ENCODE results near the gene CTNNBL1.
"Not testable (repeated sequence)": the region's sequence is repeated elsewhere in the genome, so short reads cannot be mapped to it uniquely, and the experiment has no call there.

CTNNBL1 gene

DNA sequence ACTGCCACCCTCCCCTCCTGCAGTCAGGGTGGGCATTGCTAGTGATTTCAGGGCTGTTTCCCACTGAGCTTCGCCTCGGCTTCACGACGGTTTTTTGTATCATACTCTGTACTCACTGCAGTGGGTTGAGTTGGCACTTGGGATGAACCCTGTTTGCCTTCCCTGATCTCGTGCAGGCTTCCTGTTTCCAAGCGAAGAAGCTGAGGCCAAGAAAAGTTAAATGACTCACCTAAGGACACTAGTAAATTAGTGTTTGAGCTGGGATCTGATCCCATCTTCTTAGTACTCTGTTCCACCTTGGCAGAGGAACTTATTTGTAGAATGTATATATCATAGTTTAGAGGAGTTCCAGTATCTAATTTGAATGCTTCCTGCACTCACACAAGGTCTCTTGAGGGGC, 158.8 kb downstream of the CTNNBL1 start:
- no peak for DNase-seq (ENCODE audit: low read depth)

DNA sequence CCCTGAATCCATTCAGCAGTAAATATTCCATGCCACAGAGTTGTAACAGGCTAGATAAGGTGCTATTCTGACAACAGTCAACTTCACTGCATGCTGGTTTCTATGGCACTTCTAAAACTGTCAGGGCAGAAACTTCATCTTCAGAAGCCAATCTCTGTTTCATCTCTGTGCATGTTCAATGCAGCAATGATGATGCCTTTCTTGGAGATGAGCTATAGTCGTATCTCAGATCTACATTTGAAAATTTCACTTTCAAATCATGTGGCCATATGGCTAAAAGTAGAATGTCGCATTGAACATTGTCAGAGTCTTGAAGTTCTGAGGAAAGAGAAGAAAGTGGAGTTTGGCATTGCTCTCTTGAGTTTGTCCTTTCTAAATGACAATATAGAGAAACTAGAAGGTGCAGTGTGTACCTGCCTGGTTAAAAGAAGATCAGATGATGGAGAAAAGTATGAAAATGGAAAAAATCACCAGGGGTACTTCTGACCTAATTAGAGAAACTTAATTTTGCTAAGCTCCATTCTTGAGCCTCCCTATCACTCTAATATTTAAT, 160.1 kb downstream of the CTNNBL1 start:
- DNase-seq (ENCODE audit: low read depth), result no peak

DNA sequence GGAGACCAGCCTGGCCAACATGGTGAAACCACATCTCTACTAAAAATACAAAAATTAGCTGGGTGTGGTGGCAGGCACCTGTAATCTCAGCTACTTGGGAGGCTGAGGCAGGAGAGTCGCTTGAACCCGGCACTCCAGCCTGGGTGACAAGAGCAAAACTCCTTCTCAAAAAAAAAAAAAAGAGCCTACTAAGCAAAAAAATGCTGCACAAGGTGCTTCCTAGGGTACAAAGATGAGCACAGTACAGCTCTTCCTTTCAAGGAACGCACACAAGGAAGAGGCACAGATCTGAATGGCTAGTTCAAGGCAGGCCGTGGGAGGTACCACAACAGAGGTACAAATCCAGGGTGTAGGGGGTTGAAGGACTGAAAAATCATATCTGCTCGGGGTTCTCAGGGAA, 162.2 kb downstream of the CTNNBL1 start:
- DNase-seq (ENCODE audit: low read depth), result not testable (repeated sequence)

DNA sequence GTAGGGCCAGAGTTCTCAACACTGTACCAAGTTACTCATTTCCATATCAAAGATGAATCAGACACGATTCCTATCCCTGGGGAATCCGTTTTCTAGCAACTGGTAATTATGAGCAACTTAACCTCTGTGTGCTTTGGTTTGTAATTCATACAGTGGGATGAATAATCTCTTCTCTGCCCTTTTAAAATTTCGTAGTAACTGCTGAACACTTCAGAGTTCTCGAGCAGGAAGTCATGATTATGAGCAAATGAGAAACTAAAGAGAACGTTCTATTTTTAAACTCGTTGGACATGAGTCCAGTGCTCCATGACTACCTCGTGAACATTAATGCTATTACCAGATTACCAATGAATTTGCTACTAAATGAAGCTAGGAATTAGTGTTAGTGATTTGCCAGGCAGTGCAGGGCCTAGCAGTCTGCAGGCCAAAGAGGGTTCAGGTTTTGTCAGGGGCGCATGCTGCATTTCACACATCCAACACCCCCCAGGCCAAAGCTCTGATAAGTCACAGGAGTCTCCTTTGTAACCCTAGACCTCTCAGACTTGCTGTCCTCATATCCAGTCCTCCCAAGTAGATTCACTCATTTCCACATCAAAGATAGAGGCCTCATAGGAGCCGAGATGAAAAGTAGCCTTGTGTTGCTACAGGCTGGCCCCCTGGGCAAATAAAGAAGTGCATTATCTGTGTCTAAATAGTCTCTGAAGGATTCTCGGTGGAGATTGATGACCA, 163.3 kb downstream of the CTNNBL1 start:
- no peak for DNase-seq (ENCODE audit: low read depth)

DNA sequence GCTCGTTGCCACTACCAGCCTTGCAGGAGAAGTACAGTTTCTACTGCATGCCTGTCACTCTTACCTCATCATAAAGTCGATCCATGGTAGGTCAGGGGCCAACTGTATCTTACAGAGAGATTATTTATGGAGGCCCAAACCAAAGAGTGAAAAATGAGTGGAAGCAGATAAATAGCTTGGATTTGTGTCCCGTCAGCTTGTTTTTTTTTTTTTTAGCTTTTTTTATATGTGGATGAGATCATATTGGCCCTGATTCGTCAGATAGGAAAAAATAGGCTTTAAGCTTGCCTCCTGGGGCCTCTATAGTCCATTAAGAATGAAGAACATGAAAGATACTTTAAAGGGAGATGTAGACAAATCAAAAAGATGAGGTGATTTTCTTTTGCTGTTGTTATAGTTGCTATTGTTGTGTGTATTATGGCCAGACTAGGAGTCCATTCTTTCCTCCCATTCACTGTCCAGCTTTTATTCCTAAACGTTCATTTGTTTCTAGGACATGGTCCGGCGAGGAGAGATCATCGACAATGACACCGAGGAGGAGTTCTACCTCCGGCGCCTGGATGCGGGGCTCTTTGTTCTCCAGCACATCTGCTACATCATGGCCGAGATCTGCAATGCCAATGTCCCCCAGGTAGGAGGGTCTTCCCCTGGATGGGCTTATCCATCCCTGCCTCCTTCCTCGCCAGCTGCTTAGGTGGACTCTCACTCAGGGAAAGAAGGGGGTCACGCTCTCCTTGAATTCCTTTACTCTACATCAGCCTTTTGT, 165.8 kb downstream of the CTNNBL1 start:
- no peak for DNase-seq (ENCODE audit: low read depth)

DNA sequence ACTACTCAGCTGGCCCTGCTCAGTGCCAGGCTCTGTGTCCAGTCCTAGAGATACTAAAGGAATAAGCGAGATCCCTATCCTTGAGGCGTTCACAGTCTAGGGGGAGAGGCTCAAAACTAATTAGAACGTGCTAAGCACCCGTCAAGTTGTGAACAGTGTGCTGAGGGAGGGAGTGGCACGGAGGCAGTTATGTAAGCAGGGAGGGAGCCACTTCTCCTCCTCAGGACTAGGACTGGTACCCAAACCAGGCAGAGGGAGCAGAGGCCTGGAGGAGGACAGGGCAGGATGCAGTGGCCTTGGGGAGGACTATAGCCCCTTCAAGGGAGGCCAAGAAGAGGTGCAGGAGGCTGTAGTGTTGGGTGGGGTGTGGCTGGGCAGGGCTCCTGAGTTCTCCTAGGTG, 169.5 kb downstream of the CTNNBL1 start:
- DNase-seq (ENCODE audit: low read depth), result no peak

DNA sequence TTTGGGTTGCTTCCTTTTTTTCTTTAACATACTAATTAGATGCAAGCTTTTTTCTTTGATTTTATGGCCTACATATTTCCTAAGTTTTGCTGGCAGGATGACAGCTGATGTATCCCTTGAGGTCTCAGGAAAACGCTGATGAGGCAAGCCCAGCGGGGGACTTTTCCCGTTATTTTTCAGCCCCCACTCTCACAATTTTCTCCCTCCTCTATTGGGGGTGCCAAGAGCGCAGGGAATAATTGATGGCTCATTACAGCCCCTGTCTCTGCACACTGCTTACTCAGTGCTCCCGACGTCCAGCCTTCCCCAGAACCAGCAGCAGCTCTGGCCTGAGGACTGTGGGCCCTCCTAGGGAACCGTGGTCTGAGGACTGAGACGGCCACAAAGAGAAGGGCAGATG, 170.5 kb downstream of the CTNNBL1 start:
- DNase-seq (ENCODE audit: low read depth), result no peak

DNA sequence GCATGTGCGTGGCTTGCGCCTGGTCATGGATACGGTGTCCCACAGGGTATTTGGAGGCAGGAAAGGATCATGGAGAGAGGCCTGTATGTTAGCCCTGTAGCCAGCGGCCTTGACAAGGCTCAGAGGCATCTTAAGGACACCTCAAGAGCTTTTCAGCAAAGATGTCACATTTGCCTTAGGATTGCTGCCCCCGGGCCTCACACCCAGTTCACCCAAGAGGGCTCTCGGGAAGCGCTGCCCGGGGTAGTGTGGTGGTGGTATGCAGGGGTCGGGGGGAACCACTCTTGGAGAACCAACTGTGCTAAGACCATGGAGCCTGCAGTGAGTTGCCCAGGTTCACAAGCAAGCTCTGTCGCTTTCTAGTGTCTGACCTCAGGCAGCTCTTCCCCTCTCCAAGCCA, 172.2 kb downstream of the CTNNBL1 start:
- DNase-seq (ENCODE audit: low read depth), result no peak

DNA sequence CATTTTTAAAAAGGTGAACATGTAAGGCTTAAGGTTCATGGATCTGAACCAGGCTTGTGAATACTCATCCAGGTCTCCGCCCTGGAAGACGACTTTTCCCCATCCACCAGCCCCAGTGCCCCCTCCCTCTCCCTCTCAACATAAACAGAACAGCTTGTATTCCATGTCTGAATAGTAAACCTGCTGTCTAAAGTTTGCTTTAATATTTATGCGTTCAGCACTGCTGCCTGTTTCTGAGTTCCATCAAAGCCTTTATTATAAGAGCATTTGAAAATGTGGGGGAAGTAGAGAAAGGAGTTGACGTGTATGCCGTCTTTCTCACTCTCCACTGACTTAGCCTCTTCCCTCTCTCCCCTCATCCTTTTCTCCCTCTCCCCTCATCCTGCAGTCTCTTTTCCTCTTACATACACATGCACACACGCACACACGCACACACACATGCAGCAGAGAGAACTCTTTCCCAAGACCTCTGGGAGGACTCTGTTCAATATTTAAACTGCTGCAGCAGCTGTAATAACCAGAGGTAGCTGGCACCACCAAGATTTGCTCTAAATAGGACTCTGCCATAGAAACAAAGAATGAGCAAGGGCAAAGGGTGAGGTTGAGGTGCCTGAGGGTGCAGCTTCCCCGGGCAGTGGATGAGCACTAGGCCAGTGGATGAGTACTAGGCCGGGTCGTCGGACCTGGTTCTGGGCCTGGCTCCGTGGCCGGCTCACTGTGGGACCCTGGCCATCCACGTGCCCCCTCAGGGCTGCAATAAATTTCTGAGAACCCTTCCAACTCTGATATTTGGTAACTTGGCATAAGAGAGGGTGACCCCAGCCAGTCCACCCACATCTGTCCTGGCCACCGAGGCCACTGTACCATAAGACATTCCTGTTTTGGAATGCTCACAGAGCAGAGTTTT, 173.7 kb downstream of the CTNNBL1 start:
- DNase-seq (ENCODE audit: low read depth), result no peak

DNA sequence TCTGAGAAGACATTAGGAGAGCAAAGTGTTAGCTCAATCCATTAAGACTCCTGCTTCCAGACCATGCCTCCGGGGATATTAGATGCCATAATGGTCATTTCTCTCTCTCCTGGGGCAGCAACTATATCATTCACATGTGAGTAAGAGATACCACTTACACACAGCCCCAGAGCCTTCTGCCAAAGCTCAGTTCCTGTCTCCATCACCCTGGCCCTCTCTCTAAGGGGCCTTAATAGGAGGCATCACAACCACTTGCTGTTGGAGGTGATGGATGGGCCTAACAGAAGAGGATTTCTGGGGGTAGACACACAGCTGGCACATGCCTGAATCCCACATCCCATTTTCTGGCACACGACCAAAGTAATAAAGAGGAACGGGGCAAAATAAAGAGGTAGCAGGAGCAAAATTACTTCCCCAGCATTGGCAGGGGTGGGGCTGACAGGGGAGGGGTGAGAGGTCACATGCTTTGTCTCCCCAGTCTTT, 175.1 kb downstream of the CTNNBL1 start:
- no peak for DNase-seq (ENCODE audit: low read depth)

DNA sequence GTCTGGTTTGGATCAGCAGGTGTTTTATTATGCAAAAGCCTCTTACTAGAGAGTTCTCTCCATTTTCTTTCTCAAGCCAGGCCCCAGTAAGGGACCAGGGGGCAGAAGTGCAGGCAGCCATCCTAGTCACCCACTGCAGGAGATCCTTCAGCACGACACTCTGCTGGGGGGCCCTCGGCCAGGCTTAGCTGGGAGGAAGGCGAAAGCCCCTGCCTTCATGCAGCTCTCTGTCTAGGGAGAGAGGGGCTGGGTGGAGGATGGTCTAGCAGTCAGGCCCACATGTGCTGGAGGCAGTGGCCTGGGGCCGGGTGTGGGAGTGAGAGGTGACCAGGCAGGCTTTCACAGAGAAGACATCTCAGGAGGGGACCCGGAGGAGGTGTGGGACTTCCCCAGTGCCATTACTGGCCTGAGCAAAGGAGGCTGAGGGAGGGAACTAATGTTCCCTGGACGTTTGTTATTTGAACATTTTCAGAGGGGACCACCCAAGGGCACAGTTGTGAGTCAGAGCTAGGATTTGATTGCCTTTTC, 175.6 kb downstream of the CTNNBL1 start:
- DNase-seq (ENCODE audit: low read depth), result no peak

DNA sequence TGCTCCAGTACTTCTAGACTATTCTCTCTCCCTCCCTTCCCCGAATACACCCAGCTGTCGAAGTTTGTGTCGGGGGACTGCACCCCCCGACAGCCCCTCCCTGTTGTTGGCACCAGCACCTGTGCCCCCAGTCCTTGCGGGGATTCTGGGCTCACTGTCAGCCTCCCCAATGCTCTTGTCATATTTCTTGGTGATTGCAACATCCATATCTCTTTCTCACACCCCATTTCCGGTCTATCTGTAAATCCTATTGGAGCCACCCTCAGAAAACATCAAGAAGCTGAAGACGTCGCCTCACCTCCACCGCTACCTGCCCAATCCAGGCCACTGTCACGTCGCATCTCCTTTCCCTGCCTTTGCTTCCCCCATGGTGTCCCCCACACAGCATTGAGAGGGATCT, 176.5 kb downstream of the CTNNBL1 start:
- no peak for DNase-seq (ENCODE audit: low read depth)

DNA sequence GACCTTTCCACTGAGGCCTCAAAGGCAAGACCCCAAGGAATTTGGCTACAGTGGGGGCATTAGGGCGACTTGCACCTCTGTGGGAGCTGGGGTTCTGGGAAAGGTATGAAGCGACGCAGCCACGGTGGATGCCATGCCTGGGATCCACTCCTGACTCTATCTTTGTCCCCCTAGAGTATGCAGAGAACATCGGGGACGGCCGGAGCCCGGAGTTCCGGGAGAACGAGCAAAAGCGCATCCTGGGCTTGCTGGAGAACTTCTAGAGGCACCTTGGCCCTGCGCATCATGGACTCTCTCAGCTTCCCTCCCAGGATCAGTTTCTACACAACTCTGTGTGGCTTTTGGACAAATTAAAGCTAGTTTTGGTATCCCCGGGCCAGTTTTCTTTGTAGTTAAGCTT, 177.9 kb downstream of the CTNNBL1 start:
- no peak for DNase-seq (ENCODE audit: low read depth)

DNA sequence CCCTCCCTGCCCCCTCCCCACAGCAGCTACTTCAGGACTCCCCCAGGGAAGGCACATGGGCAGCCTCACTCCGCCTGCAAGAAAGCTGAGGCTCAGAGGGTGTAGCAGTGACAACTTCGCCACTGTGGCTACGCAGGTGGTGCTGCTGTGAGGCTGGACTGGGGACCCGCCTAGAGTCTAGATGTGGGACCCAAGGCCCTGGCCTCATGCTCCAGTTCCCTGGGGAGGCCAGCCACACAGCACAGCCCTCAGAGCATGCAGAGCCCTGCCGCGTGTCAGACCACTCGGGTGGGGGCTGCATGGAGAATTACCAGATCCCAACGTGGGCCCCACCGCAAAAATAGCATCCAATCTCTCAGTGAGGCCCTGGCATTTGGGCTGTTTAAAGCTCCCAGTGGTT, 178.3 kb downstream of the CTNNBL1 start:
- DNase-seq (ENCODE audit: low read depth), result no peak

DNA sequence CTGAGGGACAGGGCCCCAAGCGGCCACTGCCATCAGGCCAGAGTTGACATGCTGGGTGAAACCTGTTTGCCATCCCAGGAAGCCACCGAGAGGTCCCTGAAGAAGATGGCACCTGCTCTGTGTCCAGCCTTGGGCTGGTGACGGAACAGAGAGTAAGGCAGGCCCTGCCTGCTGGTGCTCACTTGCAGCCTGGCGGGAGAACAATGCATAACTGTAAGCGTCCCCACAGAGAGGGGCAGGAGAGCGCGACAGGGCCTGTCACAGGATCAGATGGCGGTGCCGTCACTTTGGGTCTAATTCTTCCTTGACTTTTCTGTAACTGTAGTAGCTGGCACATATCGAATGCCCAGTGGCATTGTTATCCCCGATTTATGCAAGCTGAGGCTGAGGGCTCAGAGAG, 180.1 kb downstream of the CTNNBL1 start:
- DNase-seq (ENCODE audit: low read depth), result no peak

DNA sequence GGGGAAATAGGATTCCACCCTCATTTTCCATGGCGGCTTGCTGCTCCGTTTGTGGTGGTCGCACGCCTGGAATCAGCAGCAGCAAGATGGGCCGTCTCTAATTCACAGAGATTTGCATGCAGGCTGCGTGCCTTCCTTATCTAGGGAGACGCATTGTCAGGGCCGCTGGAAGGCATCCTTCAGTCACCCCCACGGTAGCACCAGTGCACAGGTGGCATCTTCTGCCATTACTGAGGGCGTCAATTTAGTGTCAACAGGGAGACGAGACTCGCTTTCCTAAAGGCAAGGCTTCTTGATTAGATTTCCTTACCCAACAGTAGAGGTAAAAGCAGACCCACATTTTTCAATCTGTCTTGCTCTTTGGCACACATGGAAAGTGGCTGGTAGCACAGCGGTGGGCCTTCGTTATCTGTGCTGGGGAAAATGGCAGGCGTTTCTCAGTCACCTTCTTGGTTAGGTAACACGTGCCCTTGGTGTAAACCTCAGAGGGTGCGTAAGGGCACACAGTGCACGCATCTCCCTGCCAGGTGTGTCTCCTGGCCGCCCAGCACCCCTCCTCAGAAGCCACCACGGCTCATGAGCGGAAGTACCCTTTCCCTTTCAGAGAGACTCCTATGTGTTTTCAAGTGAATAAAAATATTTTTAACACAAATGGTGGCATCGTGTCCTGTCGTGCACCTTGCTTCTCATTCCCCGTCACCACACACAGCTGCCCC, 181.8 kb downstream of the CTNNBL1 start:
- DNase-seq (ENCODE audit: low read depth), result no peak

DNA sequence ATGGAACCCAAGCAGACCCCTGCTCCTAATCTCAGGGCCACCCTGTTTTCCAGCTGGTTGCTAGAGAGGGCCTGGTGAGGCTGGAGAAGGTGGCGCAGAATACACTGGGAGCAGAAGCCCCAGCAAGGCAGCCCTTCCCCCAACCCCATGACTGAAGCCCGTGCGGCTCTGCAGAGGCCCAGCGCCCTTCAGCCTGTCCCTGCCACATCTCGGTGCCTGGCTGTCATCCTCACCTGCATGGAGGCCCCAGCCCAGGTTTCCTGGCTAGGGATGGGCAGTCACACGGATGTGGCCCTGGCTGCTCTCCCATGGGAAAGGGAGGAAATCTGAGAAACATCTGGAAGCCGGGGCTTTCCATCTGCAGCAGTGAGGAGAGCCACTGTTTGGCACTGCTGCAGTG, 183.0 kb downstream of the CTNNBL1 start:
- no peak for DNase-seq (ENCODE audit: low read depth)

DNA sequence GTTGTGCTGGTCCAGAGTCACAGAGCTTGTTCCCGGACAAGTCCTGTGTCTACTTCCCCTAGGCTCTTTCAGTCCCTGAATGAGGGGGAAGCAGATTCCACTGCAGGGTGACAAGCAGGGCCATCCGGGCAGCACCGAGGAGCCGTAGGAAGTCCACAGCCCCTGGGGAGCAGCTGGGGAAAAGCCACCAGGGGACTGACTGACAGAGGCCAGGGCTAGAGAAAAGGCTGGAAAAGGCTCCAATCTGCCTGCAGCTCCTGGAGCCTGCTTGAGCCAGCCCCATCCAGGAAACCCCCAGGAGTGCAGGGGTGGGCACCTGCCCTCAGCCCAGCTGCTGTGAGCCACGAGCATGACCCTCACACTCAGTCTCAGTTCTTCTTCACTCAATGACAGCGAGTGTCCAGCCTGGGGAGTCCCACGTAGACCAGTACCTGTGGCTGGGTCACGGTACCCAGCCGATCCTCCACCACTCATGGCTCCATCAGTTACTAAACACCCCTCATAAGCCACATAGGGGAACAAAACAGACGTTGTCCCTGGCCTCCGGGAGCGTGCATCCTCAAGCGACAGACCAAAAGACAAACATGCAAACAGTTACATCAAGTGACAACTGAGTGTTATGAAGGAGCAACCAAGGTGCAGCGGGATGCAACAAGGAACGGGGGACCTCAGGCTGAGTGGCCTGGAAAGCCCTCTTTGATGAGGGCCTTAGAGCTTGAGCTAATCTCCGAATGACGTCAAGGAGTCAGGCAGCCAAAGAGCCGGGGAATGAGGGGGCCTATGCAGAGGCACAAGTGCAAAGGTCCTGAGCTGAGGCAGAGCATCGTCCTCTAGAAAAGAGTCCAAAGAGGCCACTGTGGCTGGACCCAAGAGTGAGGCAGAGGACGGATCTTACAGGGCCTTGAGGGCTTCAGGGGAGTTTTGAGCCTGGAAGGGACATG, 184.3 kb downstream of the CTNNBL1 start:
- no peak for DNase-seq (ENCODE audit: low read depth)

DNA sequence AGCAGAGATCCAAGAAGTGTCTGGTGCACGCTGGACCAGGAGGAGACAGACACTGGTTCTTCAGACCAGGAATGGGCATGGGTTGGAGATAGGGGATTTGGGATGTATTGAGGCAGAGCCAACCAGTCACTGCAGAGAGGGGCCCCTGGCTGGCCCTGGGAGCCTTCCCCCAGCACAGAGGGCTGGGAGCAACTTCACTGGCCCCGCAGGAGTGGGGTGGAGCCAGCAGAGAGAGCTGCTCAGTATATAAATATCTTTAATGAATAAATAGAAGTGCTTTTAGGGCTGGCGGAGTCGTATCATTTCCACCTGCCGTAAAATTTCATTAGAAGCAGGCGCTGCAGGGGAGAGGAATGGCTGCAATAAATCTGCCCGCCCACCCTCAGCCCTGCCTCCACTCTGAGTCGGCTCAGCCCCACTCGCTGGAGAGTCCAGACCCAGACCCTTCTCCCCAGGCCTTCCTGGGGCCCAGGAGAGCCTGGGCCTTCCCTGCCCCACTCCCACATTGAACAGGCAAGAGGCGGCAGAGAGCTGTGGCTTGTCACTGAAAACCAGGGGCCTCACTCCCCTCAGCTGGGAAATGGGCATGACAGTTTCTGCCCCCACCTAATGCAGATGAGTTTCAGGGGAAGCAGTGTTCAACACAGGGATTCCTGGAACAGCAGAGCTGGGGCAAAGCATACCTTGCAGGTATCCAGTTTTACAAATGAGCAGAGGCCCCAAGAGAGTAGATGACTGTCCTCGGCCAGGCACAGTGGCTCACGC, 185.2 kb downstream of the CTNNBL1 start:
- no peak for DNase-seq (ENCODE audit: low read depth)
